Type B pancreatic cell (in vitro differentiated cells): ENCODE results near the gene MCM9. TPM values are rescaled to one million over a fixed set of nuclear protein-coding genes. Genes with fewer than 3 reads are reported as not detected.

ENCODE experiments used
- DNase-seq: peaks from one replicate; pipeline ENCODE4 v3.0.0; 2021; ENCODE audit warnings: mixed read lengths; ENCODE audit not compliant: unreplicated experiment; ENCODE audit errors: extremely low spot score
- H3K27ac Mint-ChIP-seq: 2 replicates; pipeline ENCODE4 v1.8.0; 2021; ENCODE audit warnings: mild to moderate bottlenecking, mixed read lengths
- H3K27me3 Mint-ChIP-seq: 2 replicates; pipeline ENCODE4 v1.8.0; 2021; ENCODE audit warnings: mixed read lengths
- H3K36me3 Mint-ChIP-seq: 2 replicates; pipeline ENCODE4 v1.8.0; 2021; ENCODE audit warnings: mixed read lengths
- H3K4me1 Mint-ChIP-seq: one replicate; pipeline ENCODE4 v1.8.0; 2021; ENCODE audit warnings: mixed read lengths; ENCODE audit not compliant: unreplicated experiment
- H3K4me3 Mint-ChIP-seq: 2 replicates; pipeline ENCODE4 v1.8.0; 2021; ENCODE audit warnings: mild to moderate bottlenecking, mixed read lengths
- H3K9me3 Mint-ChIP-seq: 2 replicates; pipeline ENCODE4 v1.8.0; 2021; ENCODE audit warnings: mixed read lengths
- CTCF ChIP-seq: fragments of 200-600 bp; sonication (generic); conservative IDR thresholded peaks from 2 replicates; pipeline ENCODE4 v1.5.0; 2021; ENCODE audit warnings: antibody characterized with exemption, mild to moderate bottlenecking
- total RNA-seq: library from RNA; stranded (reverse); gene quantifications from 2 replicates; pipeline ENCODE4 v1.2.1, GENCODE V29; 2021; ENCODE audit warnings: low replicate concordance

The MCM9 gene
- total RNA-seq, 1 donor from 2014 or later, result 19.6 TPM

- no peak for DNase-seq
- no peaks in the 10 kb centered on the region for H3K9me3 Mint-ChIP-seq
- H3K27me3 Mint-ChIP-seq, result no peaks in the 10 kb centered on the region
- no peaks in the 10 kb centered on the region for H3K4me1 Mint-ChIP-seq
- H3K27ac Mint-ChIP-seq, result no peak overlapping the region
- TF ChIP-seq CTCF, result no peak
- H3K4me3 Mint-ChIP-seq, result no peak overlapping the region
- H3K36me3 Mint-ChIP-seq, result peaks cover 6% of the 10 kb centered on the region
Observed at GRCh38 chr6:118862443-118862842, 72.5 kb downstream of the MCM9 start.

DNA sequence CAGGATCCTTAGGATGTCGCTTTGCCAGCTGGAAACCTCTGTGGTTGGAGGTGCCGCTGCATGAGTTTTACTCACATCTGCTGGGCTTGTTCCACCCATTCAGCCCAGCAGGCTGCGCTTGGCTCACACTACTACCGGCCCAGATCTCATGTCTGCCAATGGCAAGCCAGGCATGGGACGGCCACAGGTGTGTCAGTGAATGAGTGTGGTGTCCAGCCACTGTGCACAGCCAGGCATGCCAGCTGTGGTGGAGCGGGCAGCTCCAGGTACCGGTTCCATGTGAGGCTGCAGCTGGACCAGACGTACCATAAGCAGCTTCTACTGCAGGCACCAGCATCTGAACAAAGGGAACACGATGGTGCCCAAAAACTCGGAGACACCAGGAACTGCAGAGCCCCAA, 74.1 kb downstream of the MCM9 start:
- Mint-ChIP-seq H3K9me3 (no peaks in the 10 kb centered on the region), H3K27ac (no peak overlapping the region), H3K4me3 (no peak overlapping the region), H3K27me3 (no peaks in the 10 kb centered on the region), H3K4me1 (no peaks in the 10 kb centered on the region), H3K36me3 (peaks cover 6% of the 10 kb centered on the region)
- no peak for TF ChIP-seq CTCF
- DNase-seq, result no peak

- Mint-ChIP-seq H3K36me3 (peaks cover 6% of the 10 kb centered on the region), H3K27me3 (no peaks in the 10 kb centered on the region), H3K4me1 (no peaks in the 10 kb centered on the region), H3K4me3 (no peak overlapping the region), H3K9me3 (no peaks in the 10 kb centered on the region), H3K27ac (no peak overlapping the region)
- no peak for DNase-seq
- TF ChIP-seq CTCF, result no peak
Observed at GRCh38 chr6:118860363-118860762, 74.6 kb downstream of the MCM9 start.

DNA sequence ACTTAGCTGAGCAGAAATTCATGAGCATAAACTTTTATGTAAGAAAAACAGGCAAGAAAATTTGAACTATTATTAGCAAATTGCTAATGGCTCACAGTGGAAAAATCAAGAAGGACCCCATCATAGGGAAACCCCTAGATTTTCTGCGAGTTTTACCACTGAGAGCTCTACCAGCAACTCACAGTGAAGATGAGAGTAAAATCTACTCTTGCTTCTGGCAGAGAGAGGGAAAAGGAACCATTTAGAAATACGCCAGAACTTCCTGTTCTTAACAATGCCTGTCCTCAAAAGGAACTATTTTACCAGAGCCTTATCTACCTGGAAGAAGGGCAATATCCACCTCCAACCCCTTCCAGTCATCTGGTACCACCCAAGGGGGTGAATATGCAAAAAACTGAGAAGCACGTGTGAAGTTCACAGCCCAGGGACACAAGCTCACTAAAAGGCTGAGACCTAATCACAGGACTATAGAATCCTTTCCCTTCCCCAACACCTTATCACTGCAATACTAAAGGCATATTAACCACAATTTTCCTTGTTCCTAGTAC, 75.4 kb downstream of the MCM9 start:
- H3K9me3 Mint-ChIP-seq, result no peaks in the 10 kb centered on the region

DNA sequence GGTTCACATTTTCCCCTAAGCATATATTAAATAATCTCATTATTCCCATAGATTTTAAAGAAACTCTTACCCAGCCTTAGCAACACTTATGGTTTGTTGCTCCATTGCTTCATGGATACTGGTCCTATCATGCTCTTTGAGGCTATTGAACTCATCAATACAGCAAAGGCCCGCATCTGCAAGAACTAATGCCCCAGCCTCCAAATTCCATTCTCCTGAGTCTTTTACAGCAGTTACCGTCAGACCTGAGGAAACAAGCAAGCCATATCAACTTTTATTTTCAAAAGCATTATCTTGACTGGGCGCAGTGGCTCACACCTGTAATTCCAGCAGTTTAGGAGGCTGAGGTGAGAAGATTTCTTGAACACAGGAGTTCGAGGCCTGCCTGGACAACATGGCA, 78.7 kb downstream of the MCM9 start:
- H3K27ac Mint-ChIP-seq, result no peak overlapping the region
- no peak for DNase-seq
- no peaks in the 10 kb centered on the region for H3K9me3 Mint-ChIP-seq
- no peaks in the 10 kb centered on the region for H3K27me3 Mint-ChIP-seq
- no peak for TF ChIP-seq CTCF
- no peaks in the 10 kb centered on the region for H3K36me3 Mint-ChIP-seq
- H3K4me1 Mint-ChIP-seq, result no peaks in the 10 kb centered on the region
- H3K4me3 Mint-ChIP-seq, result no peak overlapping the region

More for the DNA sequence above, 75.4 kb downstream of the MCM9 start:
- no peaks in the 10 kb centered on the region for H3K27me3 Mint-ChIP-seq
- DNase-seq, result no peak
- H3K27ac Mint-ChIP-seq, result no peak overlapping the region
- no peak for TF ChIP-seq CTCF
- H3K4me1 Mint-ChIP-seq, result no peaks in the 10 kb centered on the region
- peaks cover 6% of the 10 kb centered on the region for H3K36me3 Mint-ChIP-seq
- no peak overlapping the region for H3K4me3 Mint-ChIP-seq

- Mint-ChIP-seq H3K27me3 (no peaks in the 10 kb centered on the region), H3K27ac (no peak overlapping the region), H3K9me3 (no peaks in the 10 kb centered on the region), H3K36me3 (no peaks in the 10 kb centered on the region), H3K4me1 (no peaks in the 10 kb centered on the region), H3K4me3 (no peak overlapping the region)
- no peak for TF ChIP-seq CTCF
- no peak for DNase-seq
Observed at GRCh38 chr6:118853408-118853807, 81.6 kb downstream of the MCM9 start.
